Measurements from ENCODE around the gene KCNK3.

DNA sequence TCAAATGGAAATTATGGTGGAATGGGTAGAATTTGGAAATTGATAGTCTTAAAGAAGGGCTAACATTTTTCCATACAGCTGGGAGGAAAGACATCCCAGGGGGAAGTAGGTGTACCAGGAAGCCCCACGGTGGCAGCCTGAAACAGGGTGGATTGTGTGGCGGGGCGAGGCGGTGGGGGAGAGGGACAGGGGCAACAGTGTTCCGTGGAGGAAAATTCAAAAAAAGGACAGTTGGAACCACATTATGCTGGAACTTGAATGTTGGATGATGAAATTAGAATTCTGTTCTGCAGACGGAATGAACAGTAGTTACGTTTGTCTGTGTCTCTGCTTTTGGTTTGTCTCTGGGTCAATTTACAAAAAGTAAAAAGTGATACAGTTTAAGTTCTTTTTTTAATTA is 40.7 kb upstream of the KCNK3 start:
- TF ChIP-seq PCBP2 (optimal IDR thresholded peaks at IDR 0.05; ENCODE audit: low read depth, low read length, poor library complexity, severe bottlenecking) (no peak), STAG1 (CRISPR knock-in tag; IDR thresholded peaks at IDR 0.05) (no peak), TCF7L2 (IDR thresholded peaks at IDR 0.05; ENCODE audit: low read depth, low read length) (no peak), POLR2AphosphoS5 (IDR thresholded peaks at IDR 0.05; ENCODE audit: low read depth, low read length) (no peak), FOXM1 (CRISPR knock-in tag; IDR thresholded peaks at IDR 0.05) (no peak), CAMTA2 (CRISPR knock-in tag; IDR thresholded peaks at IDR 0.05; ENCODE audit: borderline replicate concordance) (no peak), NR2C2 (CRISPR knock-in tag; IDR thresholded peaks at IDR 0.05; ENCODE audit: borderline replicate concordance) (no peak), CCAR2 (optimal IDR thresholded peaks at IDR 0.05; ENCODE audit: low read depth, low read length) (no peak), ZEB1 (IDR thresholded peaks at IDR 0.05; ENCODE audit: insufficient replicate concordance, low read depth) (no peak), ISX (CRISPR knock-in tag; conservative IDR thresholded peaks at IDR 0.05) (no peak)
- TF ChIP-seq, protein P1, sequence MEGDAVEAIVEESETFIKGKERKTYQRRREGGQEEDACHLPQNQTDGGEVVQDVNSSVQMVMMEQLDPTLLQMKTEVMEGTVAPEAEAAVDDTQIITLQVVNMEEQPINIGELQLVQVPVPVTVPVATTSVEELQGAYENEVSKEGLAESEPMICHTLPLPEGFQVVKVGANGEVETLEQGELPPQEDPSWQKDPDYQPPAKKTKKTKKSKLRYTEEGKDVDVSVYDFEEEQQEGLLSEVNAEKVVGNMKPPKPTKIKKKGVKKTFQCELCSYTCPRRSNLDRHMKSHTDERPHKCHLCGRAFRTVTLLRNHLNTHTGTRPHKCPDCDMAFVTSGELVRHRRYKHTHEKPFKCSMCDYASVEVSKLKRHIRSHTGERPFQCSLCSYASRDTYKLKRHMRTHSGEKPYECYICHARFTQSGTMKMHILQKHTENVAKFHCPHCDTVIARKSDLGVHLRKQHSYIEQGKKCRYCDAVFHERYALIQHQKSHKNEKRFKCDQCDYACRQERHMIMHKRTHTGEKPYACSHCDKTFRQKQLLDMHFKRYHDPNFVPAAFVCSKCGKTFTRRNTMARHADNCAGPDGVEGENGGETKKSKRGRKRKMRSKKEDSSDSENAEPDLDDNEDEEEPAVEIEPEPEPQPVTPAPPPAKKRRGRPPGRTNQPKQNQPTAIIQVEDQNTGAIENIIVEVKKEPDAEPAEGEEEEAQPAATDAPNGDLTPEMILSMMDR (CRISPR knock-in tag; IDR thresholded peaks at IDR 0.05): no peak
- TF ChIP-seq, protein P2, sequence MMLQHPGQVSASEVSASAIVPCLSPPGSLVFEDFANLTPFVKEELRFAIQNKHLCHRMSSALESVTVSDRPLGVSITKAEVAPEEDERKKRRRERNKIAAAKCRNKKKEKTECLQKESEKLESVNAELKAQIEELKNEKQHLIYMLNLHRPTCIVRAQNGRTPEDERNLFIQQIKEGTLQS (CRISPR knock-in tag; IDR thresholded peaks at IDR 0.05): no peak

Measured in HepG2 (cell line).